Karpas-422 (cell line): ENCODE measurements around the gene ADH7. TPM values are rescaled to one million over a fixed set of nuclear protein-coding genes. Genes with fewer than 3 reads are reported as not detected.

ENCODE experiments used
- DNase-seq: peaks from one replicate; pipeline ENCODE4 v3.0.0-alpha.2; 2015
- H2AFZ ChIP-seq: fragments of 200-600 bp; sonication (generic); 2 replicates; pipeline ENCODE4 v1.6.1; 2014; ENCODE audit warnings: antibody characterized with exemption, low read length, mixed read lengths
- H3K27ac ChIP-seq: fragments of 200-600 bp; sonication (generic); 2 replicates; pipeline ENCODE4 v1.5.1; 2014; ENCODE audit warnings: mild to moderate bottlenecking, low read length, moderate library complexity
- H3K27me3 ChIP-seq: fragments of 200-600 bp; sonication (generic); 2 replicates; pipeline ENCODE4 v1.6.1; 2014; ENCODE audit warnings: low read length, mixed read lengths
- H3K36me3 ChIP-seq: fragments of 200-600 bp; sonication (generic); 2 replicates; pipeline ENCODE4 v1.6.1; 2014; ENCODE audit warnings: low read length, mixed read lengths; ENCODE audit not compliant: insufficient read depth
- H3K4me1 ChIP-seq: fragments of 200-600 bp; sonication (generic); 2 replicates; pipeline ENCODE4 v1.6.1; 2014; ENCODE audit warnings: mild to moderate bottlenecking, low read length, mixed read lengths
- H3K4me2 ChIP-seq: fragments of 200-600 bp; sonication (generic); 2 replicates; pipeline ENCODE4 v1.6.1; 2014; ENCODE audit warnings: low read length, low read depth, mild to moderate bottlenecking; ENCODE audit not compliant: poor library complexity, severe bottlenecking
- H3K4me3 ChIP-seq: fragments of 200-600 bp; sonication (generic); 2 replicates; pipeline ENCODE4 v1.5.1; 2014; ENCODE audit warnings: mild to moderate bottlenecking, antibody characterized with exemption, low read length, mixed read lengths
- H3K79me2 ChIP-seq: fragments of 200-600 bp; sonication (generic); 2 replicates; pipeline ENCODE4 v1.6.1; 2014; ENCODE audit warnings: mild to moderate bottlenecking, low read length, mixed read lengths
- H3K9ac ChIP-seq: fragments of 200-600 bp; sonication (generic); 2 replicates; pipeline ENCODE4 v1.6.0; 2014; ENCODE audit warnings: low read length
- H3K9me2 ChIP-seq: fragments of 200-600 bp; sonication (generic), shearing (Covaris generic); replicated peaks from 2 replicates; pipeline ENCODE4 v1.6.0; 2014; ENCODE audit warnings: mild to moderate bottlenecking, low read length, moderate library complexity; ENCODE audit not compliant: insufficient read depth
- H3K9me3 ChIP-seq: fragments of 300-700, 200-600 bp; sonication (generic); 2 replicates; pipeline ENCODE4 v1.6.1; 2014; ENCODE audit warnings: low read length, mixed read lengths
- H4K20me1 ChIP-seq: fragments of 200-600 bp; sonication (generic); 2 replicates; pipeline ENCODE4 v1.6.1; 2014; ENCODE audit warnings: mild to moderate bottlenecking, antibody characterized with exemption, low read length, low read depth; ENCODE audit not compliant: insufficient read depth
- total RNA-seq: library from RNA; depleted of rRNA; stranded (reverse); fragments of >200 nt; shearing (Covaris generic); gene quantifications from 2 replicates; pipeline ENCODE4 v1.2.3, GENCODE V29; 2014; ENCODE audit warnings: low replicate concordance

Gene ADH7
- total RNA-seq, 1 experiment from 2014 or later, result not detected

DNA sequence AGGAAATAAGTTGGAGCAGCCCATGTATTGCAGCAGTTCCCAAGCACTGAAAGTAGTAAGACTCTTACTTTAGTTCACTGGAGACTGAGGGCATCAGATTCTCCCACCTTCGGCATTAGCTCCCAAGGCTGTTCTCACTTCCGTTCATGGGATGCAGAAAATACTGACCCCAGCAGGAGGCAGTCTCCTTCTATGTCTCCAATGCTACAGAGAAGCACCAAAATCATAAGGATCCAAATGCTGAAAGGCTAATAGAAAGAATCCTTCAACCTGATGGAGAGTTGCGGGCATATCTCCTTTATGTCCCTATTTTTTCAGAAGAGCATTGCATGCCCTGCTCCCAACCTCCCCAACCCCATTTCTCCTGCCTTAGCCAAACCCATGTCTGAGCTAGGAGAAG, 32.4 kb downstream of the ADH7 start:
- H3K4me1 ChIP-seq, result no peaks in the 10 kb centered on the region
- no peaks in the 10 kb centered on the region for H4K20me1 ChIP-seq
- no peak for DNase-seq
- no peak overlapping the region for H3K9ac ChIP-seq
- H3K79me2 ChIP-seq, result no peaks in the 10 kb centered on the region
- no peak overlapping the region for H3K4me3 ChIP-seq
- no peaks in the 10 kb centered on the region for H3K27me3 ChIP-seq
- H3K4me2 ChIP-seq, result no peak overlapping the region
- no peaks in the 10 kb centered on the region for H3K9me3 ChIP-seq
- no peaks in the 10 kb centered on the region for H3K36me3 ChIP-seq
- no peak overlapping the region for H2AFZ ChIP-seq
- H3K9me2 ChIP-seq, result no peaks in the 10 kb centered on the region
- H3K27ac ChIP-seq, result no peak overlapping the region

DNA sequence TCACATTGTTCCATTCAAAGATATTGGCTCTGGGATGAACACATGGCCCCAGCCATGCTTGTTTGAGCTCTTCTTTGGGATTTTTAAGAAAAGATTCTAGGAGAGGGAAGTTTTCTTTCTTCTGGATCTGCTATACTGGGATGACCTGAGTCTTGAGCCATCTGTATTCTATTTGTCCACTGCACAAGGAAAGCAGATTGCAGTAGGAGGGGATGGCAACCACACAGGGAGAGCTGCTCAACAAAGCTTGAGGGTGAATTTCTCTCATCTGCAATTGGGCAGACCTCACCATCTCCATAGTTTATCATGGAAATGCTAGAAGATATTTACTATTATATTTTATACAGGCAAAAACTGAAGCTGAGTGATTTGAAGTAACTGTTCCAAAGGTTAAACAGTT, 34.3 kb downstream of the ADH7 start:
- DNase-seq, result no peak
- H3K27ac ChIP-seq, result no peak overlapping the region

DNA sequence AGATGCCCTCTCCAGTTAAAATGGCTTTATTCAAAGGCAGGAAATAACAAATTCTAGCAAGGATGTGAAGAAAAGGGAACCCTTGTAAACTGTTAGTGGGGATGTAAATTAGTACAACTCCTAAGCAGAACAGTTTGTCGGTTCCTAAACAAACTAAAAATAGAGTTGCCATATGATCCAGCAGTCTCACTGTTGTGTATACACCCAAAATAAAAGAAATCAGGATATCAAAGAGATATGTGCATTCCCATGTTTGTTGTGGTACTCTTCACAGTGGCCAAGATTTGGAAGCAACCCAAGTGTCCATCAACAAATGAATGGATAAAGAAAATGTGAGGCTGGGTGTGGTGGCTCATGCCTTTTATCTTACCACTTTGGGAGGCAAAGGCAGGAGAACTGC, 36.1 kb downstream of the ADH7 start:
- Histone ChIP-seq H3K27me3 (no peaks in the 10 kb centered on the region), H3K79me2 (no peaks in the 10 kb centered on the region), H3K9me2 (no peaks in the 10 kb centered on the region; the same call in 1 of the 2 replicates), H4K20me1 (no peaks in the 10 kb centered on the region), H3K9ac (no peak overlapping the region), H3K4me1 (no peaks in the 10 kb centered on the region), H2AFZ (no peak overlapping the region), H3K27ac (no peak overlapping the region), H3K9me3 (no peaks in the 10 kb centered on the region), H3K4me3 (no peak overlapping the region), H3K4me2 (no peak overlapping the region), H3K36me3 (no peaks in the 10 kb centered on the region)
- DNase-seq, result no peak

More for the DNA sequence above, 34.3 kb downstream of the ADH7 start:
- Histone ChIP-seq H3K4me1 (no peaks in the 10 kb centered on the region), H3K4me2 (no peak overlapping the region), H3K4me3 (no peak overlapping the region), H3K36me3 (no peaks in the 10 kb centered on the region), H3K9ac (no peak overlapping the region), H4K20me1 (no peaks in the 10 kb centered on the region), H3K79me2 (no peaks in the 10 kb centered on the region), H3K9me2 (no peaks in the 10 kb centered on the region; the same call in 1 of the 2 replicates), H3K27me3 (no peaks in the 10 kb centered on the region), H2AFZ (no peak overlapping the region), H3K9me3 (no peaks in the 10 kb centered on the region)

DNA sequence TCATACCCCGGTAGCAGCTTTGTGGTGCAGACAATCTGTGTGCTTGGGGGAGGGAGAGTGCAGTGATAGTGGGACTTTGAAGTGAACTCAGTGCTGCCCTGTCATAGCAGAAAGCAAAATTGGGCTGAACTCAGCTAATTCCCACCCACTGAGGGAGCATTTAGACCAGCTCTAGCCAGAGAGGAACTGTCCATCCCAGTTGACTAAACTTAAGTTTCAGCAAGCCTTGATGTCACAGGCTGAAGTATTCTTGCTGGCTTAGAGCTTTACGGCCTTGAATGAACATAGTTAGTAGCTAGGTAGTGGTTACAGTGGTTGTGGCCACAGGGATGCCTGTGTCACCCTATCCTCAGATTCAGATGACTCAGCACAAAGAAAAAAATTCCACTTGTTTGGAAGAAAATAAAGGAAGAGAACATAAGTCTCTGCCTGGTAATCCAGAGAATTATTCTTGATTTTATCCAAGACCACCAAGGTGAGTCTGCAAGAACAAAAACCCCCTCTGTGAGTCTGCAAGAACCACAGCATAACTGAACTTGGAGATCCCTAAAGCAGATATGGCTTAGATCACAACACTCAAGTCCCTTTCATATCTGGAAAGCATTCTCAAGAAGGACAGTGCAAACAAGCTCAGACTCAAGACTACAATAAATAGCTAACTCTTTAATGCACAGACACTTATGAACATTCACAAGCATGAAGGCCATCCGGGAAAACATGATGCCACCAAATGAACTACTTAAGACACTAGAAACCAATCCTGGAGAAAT, 39.4 kb downstream of the ADH7 start:
- Histone ChIP-seq H3K4me3 (no peak overlapping the region), H3K9me3 (no peaks in the 10 kb centered on the region), H3K36me3 (no peaks in the 10 kb centered on the region), H4K20me1 (no peaks in the 10 kb centered on the region), H3K9me2 (no peaks in the 10 kb centered on the region; the same call in 1 of the 2 replicates), H3K4me2 (no peak overlapping the region), H3K27ac (no peak overlapping the region), H3K27me3 (no peaks in the 10 kb centered on the region), H3K79me2 (no peaks in the 10 kb centered on the region), H3K4me1 (no peaks in the 10 kb centered on the region), H3K9ac (no peak overlapping the region), H2AFZ (no peak overlapping the region)
- no peak for DNase-seq

DNA sequence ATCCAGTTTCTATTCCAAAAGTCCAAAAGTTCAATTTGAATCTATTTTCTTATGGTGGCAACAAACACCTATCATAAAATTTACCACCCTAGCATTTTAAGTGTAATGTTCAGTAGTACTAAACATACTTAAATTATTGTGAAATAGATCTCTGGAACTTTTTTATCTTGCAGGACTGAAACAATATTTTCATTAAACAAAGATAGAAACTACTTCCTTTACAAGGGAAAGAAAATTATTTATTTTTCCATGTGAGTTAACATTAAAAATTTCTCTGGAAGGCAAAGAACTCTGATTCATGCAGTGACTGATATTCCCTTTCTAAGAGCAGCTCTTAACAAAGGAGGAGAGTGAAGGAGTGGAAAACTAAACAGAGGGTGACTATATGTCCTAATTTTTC, 40.2 kb downstream of the ADH7 start:
- no peak for DNase-seq
- Histone ChIP-seq H3K27ac (no peak overlapping the region), H4K20me1 (no peaks in the 10 kb centered on the region), H3K4me3 (no peak overlapping the region), H3K9me3 (no peaks in the 10 kb centered on the region), H3K27me3 (no peaks in the 10 kb centered on the region), H3K4me1 (no peaks in the 10 kb centered on the region), H3K9me2 (no peaks in the 10 kb centered on the region; the same call in 1 of the 2 replicates), H2AFZ (no peak overlapping the region), H3K9ac (no peak overlapping the region), H3K36me3 (no peaks in the 10 kb centered on the region), H3K79me2 (no peaks in the 10 kb centered on the region), H3K4me2 (no peak overlapping the region)

DNA sequence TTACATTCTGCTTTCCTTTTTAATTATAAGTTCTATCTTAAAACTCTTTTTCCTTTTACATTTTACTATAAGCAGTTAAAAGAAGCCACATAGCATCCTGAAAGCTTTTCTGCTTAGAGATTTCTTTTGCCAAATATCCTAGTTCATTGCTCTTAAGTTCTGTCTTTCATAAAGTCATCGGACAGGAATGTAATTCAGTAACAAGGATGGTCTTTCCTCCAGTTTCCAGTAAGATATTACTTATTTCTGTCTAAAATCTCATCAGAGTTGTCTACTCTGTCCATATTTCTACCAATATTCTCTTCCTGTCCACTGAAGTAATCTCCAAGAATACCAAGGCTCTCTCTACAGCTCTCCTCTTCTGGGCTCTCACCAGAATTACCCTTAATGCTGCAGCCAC, 45.1 kb downstream of the ADH7 start:
- Histone ChIP-seq H4K20me1 (no peaks in the 10 kb centered on the region), H3K79me2 (no peaks in the 10 kb centered on the region), H2AFZ (no peak overlapping the region), H3K4me3 (no peak overlapping the region), H3K27me3 (no peaks in the 10 kb centered on the region), H3K4me1 (no peaks in the 10 kb centered on the region), H3K4me2 (no peak overlapping the region), H3K9me2 (no peaks in the 10 kb centered on the region), H3K9me3 (no peaks in the 10 kb centered on the region), H3K36me3 (no peaks in the 10 kb centered on the region), H3K27ac (no peak overlapping the region), H3K9ac (no peak overlapping the region)
- no peak for DNase-seq

DNA sequence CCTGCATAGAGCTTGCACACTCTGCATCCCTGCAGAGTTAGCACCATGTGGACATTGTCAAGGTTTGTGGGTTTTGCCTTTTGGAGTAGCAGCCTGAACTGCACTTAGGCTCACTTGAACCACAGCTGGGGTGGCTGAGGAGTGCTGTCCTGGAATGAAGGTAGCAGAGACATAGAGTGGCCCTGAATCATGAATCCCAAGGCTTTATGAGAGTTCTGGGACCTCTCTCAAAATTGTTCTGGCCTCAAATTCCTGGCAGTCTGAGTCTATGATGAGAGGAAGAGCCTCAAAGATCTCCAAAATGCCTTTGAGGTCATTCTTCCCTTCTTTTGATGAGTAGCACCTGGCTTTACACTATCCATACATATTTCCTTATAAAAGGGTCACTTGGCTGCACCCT, 45.5 kb downstream of the ADH7 start:
- H2AFZ ChIP-seq, result no peak overlapping the region
- no peaks in the 10 kb centered on the region for H3K27me3 ChIP-seq
- H3K4me3 ChIP-seq, result no peak overlapping the region
- no peak for DNase-seq
- H4K20me1 ChIP-seq, result no peaks in the 10 kb centered on the region
- H3K36me3 ChIP-seq, result no peaks in the 10 kb centered on the region
- no peak overlapping the region for H3K27ac ChIP-seq
- H3K9me2 ChIP-seq, result no peaks in the 10 kb centered on the region
- H3K9ac ChIP-seq, result no peak overlapping the region
- H3K79me2 ChIP-seq, result no peaks in the 10 kb centered on the region
- H3K4me2 ChIP-seq, result no peak overlapping the region
- no peaks in the 10 kb centered on the region for H3K9me3 ChIP-seq
- H3K4me1 ChIP-seq, result no peaks in the 10 kb centered on the region

DNA sequence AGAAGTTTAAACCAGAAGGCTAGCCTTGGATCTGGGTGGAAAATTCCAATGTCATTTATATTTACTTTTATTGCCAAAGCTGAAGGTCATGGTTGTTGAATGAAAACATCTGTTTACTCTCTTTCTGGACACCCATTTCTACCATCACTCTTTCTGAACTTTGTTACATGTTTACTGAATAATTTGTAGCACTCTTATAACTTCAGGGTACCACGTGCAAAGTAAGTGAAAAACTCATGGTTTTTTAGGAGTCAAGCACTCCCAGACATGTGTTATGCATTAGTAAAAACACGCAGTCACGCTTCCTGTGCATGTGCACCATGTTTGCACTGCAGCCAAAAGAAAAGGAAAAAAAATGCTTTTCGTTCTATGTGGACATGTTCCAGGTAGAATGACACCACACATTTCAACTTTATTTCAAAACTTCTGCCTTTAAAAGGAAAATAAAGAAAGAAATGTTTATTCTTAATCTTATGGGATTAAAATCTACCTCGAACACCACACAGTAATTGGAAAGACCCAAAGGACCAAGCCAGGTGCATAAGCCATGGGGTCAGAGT, 51.2 kb downstream of the ADH7 start:
- Histone ChIP-seq H3K9me2 (no peaks in the 10 kb centered on the region), H3K9me3 (no peaks in the 10 kb centered on the region), H3K27ac (no peak overlapping the region), H3K79me2 (no peaks in the 10 kb centered on the region), H3K4me1 (no peaks in the 10 kb centered on the region), H3K4me2 (no peak overlapping the region), H2AFZ (no peak overlapping the region), H3K36me3 (no peaks in the 10 kb centered on the region), H3K27me3 (no peaks in the 10 kb centered on the region), H4K20me1 (no peaks in the 10 kb centered on the region), H3K9ac (no peak overlapping the region), H3K4me3 (no peak overlapping the region)
- no peak for DNase-seq
